ENCODE results near the gene CDKN1B.
"Not testable (repeated sequence)": the region's sequence is repeated elsewhere in the genome, so short reads cannot be mapped to it uniquely, and the experiment has no call there.

Gene CDKN1B

DNA sequence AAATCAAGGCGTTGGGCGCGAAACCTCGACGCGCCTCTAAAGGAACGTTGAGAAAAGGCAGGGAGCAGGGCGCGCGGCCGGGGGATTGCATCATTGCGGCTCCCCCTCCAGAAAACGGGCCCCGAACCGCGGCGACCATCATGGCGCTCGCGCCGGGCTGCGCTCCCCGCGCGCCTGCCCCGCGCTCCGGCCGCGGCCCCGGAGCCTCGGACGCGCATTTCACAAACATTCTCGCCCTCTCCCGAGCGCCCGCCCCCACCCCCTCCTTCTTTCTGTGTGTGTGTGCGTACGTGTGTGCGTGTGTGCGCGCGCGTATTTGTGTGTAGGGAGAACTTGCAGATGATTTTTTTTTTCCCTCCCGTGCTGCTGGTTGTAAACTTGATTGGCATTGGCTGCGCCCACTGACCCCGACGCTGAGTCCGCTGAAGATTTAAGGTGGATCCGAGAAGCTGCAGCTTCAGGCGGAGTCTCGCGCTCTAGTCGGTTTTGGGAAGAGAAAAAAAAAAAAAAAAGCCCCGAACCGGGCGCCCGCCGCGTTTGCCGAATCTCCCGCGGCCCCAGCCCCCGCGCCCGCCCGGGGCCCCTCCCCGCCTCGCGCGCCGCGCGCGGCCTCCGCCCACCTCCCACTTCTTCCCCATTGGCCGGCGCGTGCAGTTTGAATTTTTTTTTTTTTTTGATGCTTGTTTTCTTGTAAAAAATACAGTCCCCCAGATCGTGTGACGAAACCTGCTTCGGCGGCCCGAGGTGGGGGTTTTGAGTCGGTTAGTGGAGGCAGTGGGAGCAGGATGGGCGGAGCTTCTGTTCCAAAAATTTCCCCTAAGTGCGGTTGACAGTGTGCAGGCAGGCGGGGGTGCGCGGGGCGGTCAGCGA lies 8.2 kb downstream of the CDKN1B start:
- DNase-seq, result peak; percentile 95

DNA sequence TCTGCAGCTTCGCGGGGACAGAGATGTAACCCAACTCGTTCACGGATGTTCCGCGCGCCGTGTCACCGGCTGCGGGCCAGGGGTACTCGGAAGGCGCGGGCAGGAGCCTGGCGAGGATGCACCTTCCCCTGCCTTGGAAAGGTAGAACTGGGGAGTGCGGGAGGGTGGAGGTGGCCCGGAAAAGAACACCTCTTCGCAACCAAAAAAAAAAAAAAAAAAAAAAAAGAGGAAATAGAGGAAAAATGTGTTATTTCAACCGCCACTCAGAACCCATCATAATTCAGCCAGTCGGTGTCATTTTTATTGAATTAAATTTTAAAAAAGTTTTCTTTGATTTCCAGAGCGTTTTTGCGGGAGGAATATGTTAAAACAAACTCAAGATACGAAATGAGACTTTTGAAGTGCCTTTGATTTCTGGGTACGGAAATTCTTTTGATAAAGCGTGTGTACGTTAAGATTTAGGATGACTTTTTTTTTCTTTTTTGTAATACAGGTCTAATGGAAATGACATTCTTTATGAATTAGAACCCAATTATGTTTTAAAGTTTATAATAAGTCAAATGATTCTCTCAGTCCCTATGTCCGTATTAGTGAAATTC lies 8.9 kb downstream of the CDKN1B start:
- DNase-seq, result no peak

DNA sequence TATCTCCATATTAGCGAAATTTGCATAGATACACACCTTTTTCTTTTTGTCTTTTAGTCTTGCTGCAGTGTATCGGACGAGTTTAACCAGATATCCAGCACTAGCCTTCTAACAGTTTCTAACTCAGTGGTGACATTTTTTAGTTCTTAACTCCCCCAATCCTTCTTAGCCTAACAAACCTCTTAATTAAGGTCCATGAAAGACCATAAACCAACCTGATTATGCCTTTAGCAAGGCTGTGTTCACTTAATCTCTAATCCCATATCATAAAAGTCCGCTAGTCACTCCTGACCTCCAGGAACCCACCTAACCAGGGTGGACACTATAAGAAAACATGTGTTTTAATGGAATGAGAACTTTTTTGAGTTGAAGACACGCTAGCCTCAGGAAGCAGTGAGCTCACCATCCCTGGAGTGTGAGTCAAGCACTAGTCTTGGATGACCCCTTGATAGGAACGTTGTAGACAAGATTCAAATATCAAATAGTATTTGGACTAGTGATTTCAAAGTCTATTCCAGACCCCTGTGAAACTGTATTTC lies 9.5 kb downstream of the CDKN1B start:
- DNase-seq, result peak; percentile 29

DNA sequence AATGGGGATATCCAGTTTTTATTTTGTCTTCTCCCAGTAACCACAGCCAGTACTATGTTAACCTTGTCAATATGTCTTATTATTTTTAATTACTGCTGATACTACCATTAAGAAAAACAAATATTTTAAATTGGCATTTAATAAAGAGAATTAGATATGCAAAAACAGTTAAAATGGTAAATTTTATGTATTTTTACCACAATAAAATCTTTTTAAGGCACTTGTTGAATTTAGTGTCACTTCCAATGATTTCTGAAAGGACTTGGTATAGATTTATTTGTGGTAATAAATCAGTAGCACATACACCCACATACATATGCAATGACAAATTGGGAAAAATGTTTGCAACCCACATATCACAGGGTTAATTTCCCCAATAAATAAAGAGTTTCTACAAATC lies 14.0 kb downstream of the CDKN1B start:
- DNase-seq, result no peak

- no peak for DNase-seq
These were observed 14.6 kb downstream of the CDKN1B start for GRCh38 chr12:12731785-12732184.

- no peak for DNase-seq
These were observed 15.9 kb downstream of the CDKN1B start for GRCh38 chr12:12733118-12733517.

DNA sequence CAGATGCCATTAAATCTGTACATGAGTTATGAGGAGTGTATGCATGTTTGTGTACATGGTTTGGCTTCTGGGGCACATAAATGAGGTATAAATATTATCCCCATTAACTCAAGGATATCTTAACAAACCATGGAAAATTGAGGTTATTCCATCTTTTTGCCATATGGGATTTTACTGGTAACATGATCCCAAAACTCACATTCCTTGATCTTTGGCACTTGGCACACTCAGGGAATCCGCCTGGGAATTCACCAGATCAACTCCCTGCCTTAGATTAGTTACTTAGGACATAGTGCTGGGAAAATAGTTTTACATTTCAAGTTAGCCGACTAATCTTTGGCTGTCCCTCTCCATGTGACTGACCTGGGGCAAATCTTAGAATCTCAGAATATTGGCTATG lies 16.9 kb downstream of the CDKN1B start:
- no peak for DNase-seq

DNA sequence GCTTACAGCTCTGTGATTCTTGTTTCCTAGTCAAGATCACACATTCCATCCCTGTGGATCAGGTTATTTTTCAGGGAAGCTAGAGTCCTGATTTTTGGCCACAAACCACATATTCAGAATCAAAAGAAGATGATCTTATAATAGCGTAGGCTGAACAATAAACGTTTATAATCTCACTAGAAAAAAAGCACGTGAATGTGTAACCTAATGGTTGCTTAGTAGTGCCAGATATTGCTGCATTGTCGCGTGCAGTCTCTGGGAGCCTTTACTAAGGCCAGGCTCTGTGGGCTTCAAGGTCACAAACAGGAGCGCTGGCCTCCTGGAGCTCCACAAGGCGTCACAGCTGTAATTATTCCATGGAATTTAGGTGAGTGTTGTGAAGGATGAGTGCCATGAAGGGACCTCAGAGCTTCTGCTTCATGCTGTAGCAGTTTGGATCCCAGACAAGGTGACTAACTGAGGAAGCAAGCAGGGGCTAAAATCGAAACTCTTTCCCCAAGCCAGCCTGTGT lies 17.4 kb downstream of the CDKN1B start:
- DNase-seq, result no peak

- no peak for DNase-seq
These were observed 18.1 kb downstream of the CDKN1B start for GRCh38 chr12:12735301-12735700.

GRCh38 chr12:12736759-12737676 lies 19.9 kb downstream of the CDKN1B start:
- peak; percentile 54 for DNase-seq

GRCh38 chr12:12738152-12738551 lies 21.0 kb downstream of the CDKN1B start:
- DNase-seq, result not testable (repeated sequence)

DNA sequence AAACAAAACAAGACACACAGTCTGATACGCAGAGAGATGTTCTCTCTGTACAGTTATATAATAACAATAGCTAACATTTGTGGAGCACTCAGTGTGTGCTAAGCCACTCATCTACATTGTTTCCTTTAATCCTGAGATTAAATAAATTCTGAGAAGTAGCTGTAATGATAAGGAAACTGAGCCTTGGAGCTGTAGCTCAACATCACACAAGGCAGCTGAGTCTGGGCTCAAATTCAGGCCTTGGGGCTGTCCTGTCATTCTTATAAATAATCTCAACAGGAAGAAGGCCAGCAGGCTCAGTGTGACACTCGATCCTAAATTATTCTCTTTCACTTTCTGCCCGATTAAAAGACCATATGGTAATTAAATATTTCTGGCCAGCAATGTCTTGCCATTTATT lies 24.5 kb downstream of the CDKN1B start:
- peak; percentile 7 for DNase-seq

DNA sequence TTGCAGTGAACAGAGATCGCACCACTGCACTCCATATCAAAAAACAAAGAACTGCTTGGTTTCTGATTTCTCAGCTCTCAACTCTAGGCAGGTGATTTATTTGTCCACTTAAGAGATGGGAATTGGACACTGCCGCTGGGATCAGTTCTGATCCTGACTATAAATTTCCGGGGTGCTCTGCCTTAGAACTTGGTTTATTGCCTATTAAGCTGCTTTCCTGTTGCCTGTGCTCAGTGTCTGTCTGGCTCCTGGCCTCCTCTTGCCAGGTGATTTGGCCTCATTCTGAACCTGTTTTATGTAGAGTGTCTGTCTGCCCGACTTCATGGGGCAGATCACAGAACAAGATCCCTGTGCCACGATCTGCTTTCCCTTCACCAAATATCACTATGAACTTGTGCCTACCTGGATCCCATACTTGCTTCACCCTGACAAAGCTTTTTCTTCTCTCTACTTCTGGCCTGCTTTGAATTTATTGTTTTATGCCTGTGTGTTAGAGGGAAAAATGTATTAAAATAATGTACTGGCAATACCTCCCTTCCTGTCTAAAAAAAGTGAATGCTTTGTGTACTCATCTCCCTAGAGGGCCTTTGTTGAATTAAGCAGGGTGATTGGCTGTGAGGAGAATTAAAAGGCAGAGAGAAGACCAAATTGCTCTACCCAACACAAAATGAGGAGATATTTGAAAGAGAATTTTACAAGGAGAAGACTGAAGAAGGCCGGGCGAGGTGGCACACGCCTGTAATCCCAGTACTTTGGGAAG lies 27.6 kb downstream of the CDKN1B start:
- DNase-seq, result no peak

DNA sequence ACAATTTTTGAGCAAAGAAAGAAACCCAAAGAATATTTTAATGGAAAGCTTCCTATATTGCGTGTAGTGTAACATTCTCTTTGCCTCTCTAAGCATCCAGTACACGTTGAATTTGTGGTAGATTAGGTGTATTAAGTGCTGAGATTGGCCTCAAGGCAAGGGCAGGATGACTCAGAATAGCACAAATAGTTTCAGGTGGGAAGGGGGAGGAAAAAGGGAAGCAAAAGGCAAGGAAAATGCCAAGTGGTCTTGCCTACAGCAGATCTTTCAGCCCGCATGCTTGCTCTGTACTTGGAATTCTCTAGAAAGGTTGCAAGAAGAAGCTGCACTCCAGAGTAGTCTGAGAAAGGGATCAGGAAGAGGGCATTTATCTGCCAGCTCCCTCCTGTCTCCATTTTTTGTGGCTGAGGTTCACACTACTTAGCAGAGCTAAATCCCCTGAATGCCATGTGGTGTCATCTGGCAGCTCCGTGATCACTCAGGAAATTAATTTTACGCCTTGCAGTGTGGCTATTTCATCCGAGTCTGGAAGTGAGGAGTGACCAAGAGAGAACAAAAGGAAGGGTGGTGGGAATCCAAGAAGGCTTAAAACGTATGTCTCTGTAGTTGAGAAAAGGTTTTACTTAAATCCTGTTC lies 28.5 kb downstream of the CDKN1B start:
- DNase-seq, result no peak

DNA sequence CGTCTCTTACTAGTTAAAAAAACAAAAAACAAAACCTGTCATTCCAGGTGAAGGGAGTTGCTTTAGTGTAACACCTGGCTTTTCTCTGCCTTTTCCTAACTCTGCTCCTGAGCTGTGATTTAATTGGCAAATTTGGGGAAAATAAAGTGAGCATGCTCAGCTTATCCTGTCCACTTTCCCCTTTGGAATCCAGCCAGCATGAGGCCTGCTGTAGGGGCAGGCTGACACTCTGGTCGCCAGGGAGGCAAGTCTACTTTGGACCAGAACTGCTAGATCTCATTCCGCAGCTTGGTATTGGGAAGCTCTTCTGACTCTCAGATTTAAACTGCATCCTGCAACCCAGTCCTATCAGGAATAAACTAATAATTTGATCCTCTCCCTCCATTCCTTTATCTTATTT lies 30.1 kb downstream of the CDKN1B start:
- no peak for DNase-seq

DNA sequence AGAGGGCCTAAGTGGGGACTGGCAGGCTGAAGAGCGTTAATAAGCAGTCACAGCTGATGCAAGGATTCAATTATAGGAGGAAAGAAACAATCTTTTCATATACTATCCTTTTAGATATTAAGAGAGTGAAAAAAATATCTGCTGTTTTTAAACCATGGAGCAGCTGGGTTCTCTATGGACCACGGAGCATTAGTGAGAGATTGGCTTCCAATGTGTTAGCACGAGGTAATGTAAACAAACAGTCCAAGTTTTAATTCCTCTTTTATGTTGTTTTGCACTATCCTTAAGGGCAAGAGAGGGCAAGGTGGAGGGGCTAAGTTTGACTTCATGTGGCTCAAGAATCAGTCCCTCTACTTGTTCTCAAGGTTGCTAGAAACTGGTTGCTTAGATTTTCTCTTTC lies 30.9 kb downstream of the CDKN1B start:
- no peak for DNase-seq

GRCh38 chr12:12749433-12749832 lies 32.3 kb downstream of the CDKN1B start:
- no peak for DNase-seq

GRCh38 chr12:12755923-12756322 lies 38.8 kb downstream of the CDKN1B start:
- DNase-seq, result no peak

DNA sequence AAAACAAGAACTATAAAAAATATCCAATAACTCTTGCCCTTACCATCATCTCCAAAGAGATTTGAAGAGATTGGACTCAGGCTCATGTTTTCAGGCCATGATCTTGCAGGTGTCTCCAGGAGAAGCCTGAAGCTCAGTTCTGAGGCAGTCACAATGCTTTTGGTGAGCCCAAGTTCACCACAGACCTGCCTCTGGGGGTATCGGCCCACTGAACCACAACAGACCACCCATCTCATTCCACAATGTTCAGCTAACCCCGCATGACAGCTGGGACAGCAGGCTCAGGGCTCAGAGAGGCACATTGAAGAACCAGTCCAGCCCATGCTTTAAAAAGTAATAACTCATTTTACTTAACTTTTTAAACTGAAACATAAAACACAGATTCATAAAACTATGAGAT lies 40.0 kb downstream of the CDKN1B start:
- DNase-seq, result no peak

- no peak for DNase-seq
These were observed 42.2 kb downstream of the CDKN1B start for GRCh38 chr12:12759234-12759915.

GRCh38 chr12:12764824-12765223 lies 47.7 kb downstream of the CDKN1B start:
- DNase-seq, result no peak

All from inflammatory macrophage treated with lipopolysaccharide for 4 hours (primary cell).